ENCODE results near the gene C14orf180. TPM values are rescaled to one million over a fixed set of nuclear protein-coding genes. Genes with fewer than 3 reads are reported as not detected.

Gene C14orf180
- total and polyA plus RNA-seq, 4 donors: 0.12 to 0.48 (median 0.30) TPM

DNA sequence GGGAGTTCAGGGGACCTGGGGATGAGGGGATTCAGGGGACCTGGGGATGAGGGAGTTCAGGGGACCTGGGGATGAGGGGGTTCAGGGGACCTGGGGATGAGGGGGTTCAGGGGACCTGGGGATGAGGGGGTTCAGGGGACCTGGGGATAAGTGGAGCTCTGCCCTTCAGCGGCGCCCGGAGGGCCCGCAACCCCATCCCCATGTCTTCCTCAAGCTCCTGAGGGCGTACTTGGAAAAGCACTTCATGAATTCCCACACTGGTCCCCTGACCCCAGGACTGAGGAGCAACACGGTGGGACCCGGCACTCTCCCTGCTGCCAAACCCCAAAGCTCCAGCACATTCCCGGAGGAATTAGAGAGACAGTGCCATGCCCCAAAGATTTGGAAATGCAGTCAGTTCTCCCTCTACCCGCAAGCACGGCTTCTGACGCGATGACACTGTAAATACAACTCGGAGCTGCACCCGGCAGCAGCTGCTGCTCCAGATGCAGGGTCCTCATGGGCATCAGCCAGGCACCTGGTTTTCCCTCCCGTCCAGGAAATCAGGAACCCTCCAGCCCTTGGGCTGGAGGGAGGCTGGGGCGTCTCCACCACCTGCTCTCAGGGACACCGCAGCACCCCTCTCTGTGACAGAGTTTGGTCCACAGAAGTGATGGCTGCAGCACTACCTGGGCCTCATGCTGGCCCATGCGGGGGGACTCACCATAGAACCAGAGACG, 32.8 kb upstream of the C14orf180 start:
- TF ChIP-seq, protein P1, sequence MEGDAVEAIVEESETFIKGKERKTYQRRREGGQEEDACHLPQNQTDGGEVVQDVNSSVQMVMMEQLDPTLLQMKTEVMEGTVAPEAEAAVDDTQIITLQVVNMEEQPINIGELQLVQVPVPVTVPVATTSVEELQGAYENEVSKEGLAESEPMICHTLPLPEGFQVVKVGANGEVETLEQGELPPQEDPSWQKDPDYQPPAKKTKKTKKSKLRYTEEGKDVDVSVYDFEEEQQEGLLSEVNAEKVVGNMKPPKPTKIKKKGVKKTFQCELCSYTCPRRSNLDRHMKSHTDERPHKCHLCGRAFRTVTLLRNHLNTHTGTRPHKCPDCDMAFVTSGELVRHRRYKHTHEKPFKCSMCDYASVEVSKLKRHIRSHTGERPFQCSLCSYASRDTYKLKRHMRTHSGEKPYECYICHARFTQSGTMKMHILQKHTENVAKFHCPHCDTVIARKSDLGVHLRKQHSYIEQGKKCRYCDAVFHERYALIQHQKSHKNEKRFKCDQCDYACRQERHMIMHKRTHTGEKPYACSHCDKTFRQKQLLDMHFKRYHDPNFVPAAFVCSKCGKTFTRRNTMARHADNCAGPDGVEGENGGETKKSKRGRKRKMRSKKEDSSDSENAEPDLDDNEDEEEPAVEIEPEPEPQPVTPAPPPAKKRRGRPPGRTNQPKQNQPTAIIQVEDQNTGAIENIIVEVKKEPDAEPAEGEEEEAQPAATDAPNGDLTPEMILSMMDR (IDR thresholded peaks at IDR 0.05; ENCODE audit: control extremely low read depth, extremely low read depth): no peak
- Histone ChIP-seq H3K36me3 (ENCODE audit: control insufficient read depth in 4 of 4, insufficient read depth in 4 of 4, low read length in 4 of 4) (no peaks in the 10 kb centered on the region), H3K9me3 (ENCODE audit: control insufficient read depth in 4 of 4, insufficient read depth in 3 of 4, low read length in 3 of 4) (peaks cover 0 to 3% (median 0%) of the 10 kb centered on the region in 4 donors), H3K4me1 (ENCODE audit: control insufficient read depth in 5 of 5, insufficient read depth in 5 of 5, low read length in 5 of 5) (peaks cover 0 to 13% (median 0%) of the 10 kb centered on the region in 5 donors), H3K27me3 (ENCODE audit: control insufficient read depth in 3 of 3, insufficient read depth in 3 of 3, low read length in 2 of 3) (peaks cover 0 to 17% (median 3%) of the 10 kb centered on the region in 3 donors), H3K9ac (ENCODE audit: insufficient read depth in 1 of 2, low read length in 2 of 2) (no peak overlapping the region), H3K27ac (ENCODE audit: low read depth in 1 of 2, low read length in 1 of 2) (no peak overlapping the region), H3K4me3 (no peak overlapping the region)
- no peak for DNase-seq
- ATAC-seq (ENCODE audit: insufficient read depth, low FRiP score): no peak
- 81 to 82% methylated on average over 15 to 19 of the region's 19 CpGs for WGBS, 2 donors

DNA sequence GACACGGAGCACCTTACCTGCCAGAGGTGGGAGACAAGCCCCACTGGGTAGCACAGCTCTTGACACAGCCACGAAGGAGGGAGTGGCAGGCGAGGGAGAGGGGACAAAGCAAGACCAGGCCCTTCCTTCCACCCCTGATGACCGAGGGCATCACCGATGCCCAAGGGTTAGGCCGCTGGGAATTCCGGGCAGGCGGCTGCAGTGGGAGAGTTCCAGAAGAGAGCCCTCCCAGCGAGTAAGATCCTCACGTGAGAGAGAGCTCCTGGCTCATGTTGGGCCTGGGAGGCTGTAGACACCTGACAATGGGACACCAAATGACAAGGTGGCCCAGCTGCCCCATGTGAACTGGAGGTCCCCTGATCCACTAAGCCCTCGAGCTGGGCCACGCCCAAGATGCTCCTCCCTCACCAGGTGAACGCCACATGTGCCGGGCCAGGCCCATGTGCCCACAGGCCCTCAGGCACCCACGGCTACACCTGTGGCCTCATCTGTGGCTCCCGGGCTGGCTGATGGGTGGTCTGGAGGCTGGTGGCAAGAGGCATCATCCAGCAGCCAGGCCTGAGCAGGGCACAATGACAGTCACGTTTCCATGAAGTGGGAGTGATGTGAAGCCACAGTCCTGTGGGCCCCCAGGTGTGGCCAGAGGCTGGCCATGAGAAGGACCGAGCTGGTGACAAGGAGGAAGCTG, 32.1 kb upstream of the C14orf180 start:
- Histone ChIP-seq H3K4me3 (no peak overlapping the region), H3K9me3 (ENCODE audit: control insufficient read depth in 4 of 4, insufficient read depth in 3 of 4, low read length in 3 of 4) (peaks cover 0 to 3% (median 0%) of the 10 kb centered on the region in 4 donors), H3K9ac (ENCODE audit: insufficient read depth in 1 of 2, low read length in 2 of 2) (no peak overlapping the region), H3K27ac (ENCODE audit: low read depth in 1 of 2, low read length in 1 of 2) (no peak overlapping the region), H3K27me3 (ENCODE audit: control insufficient read depth in 3 of 3, insufficient read depth in 3 of 3, low read length in 2 of 3) (peaks cover 0 to 17% (median 3%) of the 10 kb centered on the region in 3 donors), H3K36me3 (ENCODE audit: control insufficient read depth in 4 of 4, insufficient read depth in 4 of 4, low read length in 4 of 4) (no peaks in the 10 kb centered on the region), H3K4me1 (ENCODE audit: control insufficient read depth in 5 of 5, insufficient read depth in 5 of 5, low read length in 5 of 5) (peaks cover 0 to 13% (median 0%) of the 10 kb centered on the region in 5 donors)
- DNase-seq (no peak), ATAC-seq (ENCODE audit: insufficient read depth, low FRiP score) (no peak)
- TF ChIP-seq, protein P1 (IDR thresholded peaks at IDR 0.05; ENCODE audit: control extremely low read depth, extremely low read depth): no peak
- 90 to 91% methylated on average over 18 of the region's 18 CpGs for WGBS, 2 donors

DNA sequence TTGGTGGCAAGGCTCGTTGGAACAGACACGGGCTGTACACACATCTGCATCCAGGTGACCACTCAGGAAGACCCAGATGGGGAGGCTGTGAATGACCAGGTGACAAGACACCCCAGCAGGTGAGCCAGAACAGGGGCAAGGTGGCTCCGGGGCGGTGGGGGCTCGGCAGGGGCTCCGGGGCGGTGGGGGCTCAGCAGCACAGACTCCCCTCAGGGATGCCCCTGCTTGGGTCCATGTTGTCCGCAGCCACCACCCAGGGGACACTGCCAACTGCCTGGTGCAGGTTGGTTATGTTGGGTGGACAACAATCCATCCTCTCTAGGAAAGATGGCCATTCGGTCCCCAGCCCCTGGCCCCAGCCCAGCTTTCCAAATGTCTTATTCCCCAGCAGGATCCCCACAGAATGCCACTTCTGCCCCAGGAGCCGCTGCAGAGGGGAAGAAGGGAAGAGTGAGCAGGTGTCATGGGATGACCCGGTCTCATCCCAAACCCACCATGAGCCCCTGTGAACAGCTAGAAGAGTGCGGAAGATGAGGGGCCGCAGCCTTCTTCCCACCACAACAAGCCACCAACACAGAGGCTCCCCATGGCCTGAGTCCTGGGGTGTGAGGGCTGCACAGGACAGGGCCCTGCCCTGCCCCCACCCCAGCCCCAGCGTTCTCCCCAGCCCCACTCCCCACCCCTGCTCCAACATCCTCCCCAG, 31.4 kb upstream of the C14orf180 start:
- no peaks in the 10 kb centered on the region for H3K36me3 ChIP-seq (ENCODE audit: control insufficient read depth in 4 of 4, insufficient read depth in 4 of 4, low read length in 4 of 4)
- H3K27me3 ChIP-seq (ENCODE audit: control insufficient read depth in 3 of 3, insufficient read depth in 3 of 3, low read length in 2 of 3): peaks cover 0 to 13% (median 3%) of the 10 kb centered on the region in 3 donors
- ATAC-seq (ENCODE audit: insufficient read depth, low FRiP score) (no peak), DNase-seq (no peak)
- H3K4me3 ChIP-seq: no peak overlapping the region
- WGBS, 2 donors: 85 to 87% methylated on average over 13 to 14 of the region's 14 CpGs
- H3K9me3 ChIP-seq (ENCODE audit: control insufficient read depth in 4 of 4, insufficient read depth in 3 of 4, low read length in 3 of 4): peaks cover 0 to 3% (median 0%) of the 10 kb centered on the region in 4 donors
- no peak overlapping the region for H3K9ac ChIP-seq (ENCODE audit: insufficient read depth in 1 of 2, low read length in 2 of 2)
- TF ChIP-seq, protein P1 (IDR thresholded peaks at IDR 0.05; ENCODE audit: control extremely low read depth, extremely low read depth): no peak
- no peak overlapping the region for H3K27ac ChIP-seq (ENCODE audit: low read depth in 1 of 2, low read length in 1 of 2)
- peaks cover 0 to 13% (median 0%) of the 10 kb centered on the region in 5 donors for H3K4me1 ChIP-seq (ENCODE audit: control insufficient read depth in 5 of 5, insufficient read depth in 5 of 5, low read length in 5 of 5)

Measured in lung (tissue), 12 donors.